Measurements from ENCODE around the gene KAZN. TPM values are rescaled to one million over a fixed set of nuclear protein-coding genes. Genes with fewer than 3 reads are reported as not detected.

The KAZN gene
- total RNA-seq, 6 experiments from 2014 or later, result 13.1 to 22.3 (median 20.7) TPM

GRCh38 chr1:14977338-14977931 is 378.9 kb downstream of the KAZN start:
- Mint-ChIP-seq H3K4me3 (no peak overlapping the region), H3K27ac (no peak overlapping the region)

DNA sequence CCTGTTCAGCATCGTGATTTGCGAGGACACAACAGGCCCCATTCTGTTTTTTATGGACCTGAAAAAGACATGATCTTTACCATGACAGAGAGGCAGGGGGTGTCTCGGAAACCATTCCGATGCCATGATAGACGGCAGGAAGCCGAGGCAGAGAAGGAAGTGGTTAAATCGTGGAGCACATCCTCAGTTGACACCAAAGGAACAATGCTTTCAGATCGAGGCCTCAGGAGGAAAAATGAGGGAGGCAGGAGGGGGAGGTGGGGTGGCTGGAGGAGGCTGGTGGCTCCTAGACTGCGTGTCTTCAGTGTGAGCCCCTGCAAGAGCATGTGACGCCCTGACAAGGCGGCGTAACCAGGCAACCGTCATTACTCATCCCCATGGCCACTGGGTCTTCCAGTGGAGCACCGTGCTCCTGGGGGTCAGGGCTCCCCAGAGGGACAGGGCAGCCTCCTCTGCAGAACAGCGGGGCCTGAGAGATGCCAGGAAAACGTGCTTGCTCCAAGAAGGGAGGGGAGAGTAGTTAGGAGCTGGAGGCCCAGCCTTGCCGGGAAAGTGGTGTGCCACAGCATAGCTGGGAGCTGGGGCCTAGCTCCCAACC is 382.2 kb downstream of the KAZN start:
- no peak for DNase-seq
- H3K36me3 Mint-ChIP-seq (ENCODE audit: low read depth), result no peaks in the 10 kb centered on the region; the same call in 1 of the 2 replicates
- peaks cover 1% of the 10 kb centered on the region; the same call in 1 of the 2 replicates for H3K27me3 Mint-ChIP-seq (ENCODE audit: insufficient read depth)
- no peak for TF ChIP-seq CTCF (IDR thresholded peaks at IDR 0.05)
- H3K4me3 Mint-ChIP-seq, result no peak overlapping the region; the same call in 1 of the 2 replicates
- H3K9me3 Mint-ChIP-seq, result no peaks in the 10 kb centered on the region
- H3K27ac Mint-ChIP-seq, result peak overlapping the region; percentile 74; the same call in 1 of the 2 replicates
- H3K4me1 Mint-ChIP-seq (ENCODE audit: low read depth), result peaks cover 20% of the 10 kb centered on the region

More at GRCh38 chr1:14977338-14977931, 378.9 kb downstream of the KAZN start:
- no peak for TF ChIP-seq CTCF (IDR thresholded peaks at IDR 0.05)
- no peaks in the 10 kb centered on the region for H3K27me3 Mint-ChIP-seq (ENCODE audit: insufficient read depth)
- peaks cover 13% of the 10 kb centered on the region for H3K36me3 Mint-ChIP-seq (ENCODE audit: low read depth)
- peaks cover 25% of the 10 kb centered on the region for H3K4me1 Mint-ChIP-seq (ENCODE audit: low read depth)
- H3K9me3 Mint-ChIP-seq, result peaks cover 7% of the 10 kb centered on the region; the same call in 1 of the 2 replicates
- no peak for DNase-seq

- DNase-seq, result no peak
- Mint-ChIP-seq H3K27ac (no peak overlapping the region), H3K4me1 (ENCODE audit: low read depth) (peaks cover 20% of the 10 kb centered on the region), H3K4me3 (no peak overlapping the region), H3K27me3 (ENCODE audit: insufficient read depth) (peaks cover 1% of the 10 kb centered on the region; the same call in 1 of the 2 replicates), H3K36me3 (ENCODE audit: low read depth) (no peaks in the 10 kb centered on the region; the same call in 1 of the 2 replicates), H3K9me3 (no peaks in the 10 kb centered on the region)
- TF ChIP-seq CTCF (IDR thresholded peaks at IDR 0.05), result no peak
Observed at GRCh38 chr1:14982029-14982428, 383.5 kb downstream of the KAZN start.

DNA sequence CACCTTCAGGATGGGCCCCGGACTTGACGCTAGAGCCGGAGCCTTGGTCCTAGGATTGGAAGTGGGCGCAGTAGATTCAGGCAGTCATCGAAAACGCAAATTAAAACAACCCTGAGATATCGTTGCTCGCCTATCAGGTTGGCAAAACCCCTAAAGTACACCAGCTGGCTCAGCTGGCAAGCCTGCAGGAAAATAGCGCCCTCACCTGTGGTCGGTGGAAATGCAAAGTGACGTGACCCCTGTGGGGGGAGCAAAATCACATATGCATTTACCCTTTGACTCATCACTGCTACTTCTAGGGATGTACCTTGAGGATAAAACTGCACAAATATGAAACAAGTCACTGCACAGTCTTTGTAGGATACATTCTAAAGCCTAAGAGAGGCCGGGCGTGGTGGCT is 384.8 kb downstream of the KAZN start:
- no peak overlapping the region for H3K27ac Mint-ChIP-seq
- no peak overlapping the region for H3K4me3 Mint-ChIP-seq
- peaks cover 20% of the 10 kb centered on the region for H3K4me1 Mint-ChIP-seq (ENCODE audit: low read depth)
- TF ChIP-seq CTCF (IDR thresholded peaks at IDR 0.05), result peak; percentile 50
- DNase-seq, result no peak
- no peaks in the 10 kb centered on the region; the same call in 1 of the 2 replicates for H3K36me3 Mint-ChIP-seq (ENCODE audit: low read depth)
- no peaks in the 10 kb centered on the region for H3K9me3 Mint-ChIP-seq
- H3K27me3 Mint-ChIP-seq (ENCODE audit: insufficient read depth), result peaks cover 1% of the 10 kb centered on the region; the same call in 1 of the 2 replicates

GRCh38 chr1:14986168-14986567 is 387.7 kb downstream of the KAZN start:
- no peaks in the 10 kb centered on the region; the same call in 1 of the 2 replicates for H3K36me3 Mint-ChIP-seq (ENCODE audit: low read depth)
- no peak overlapping the region for H3K4me3 Mint-ChIP-seq
- no peak for TF ChIP-seq CTCF (IDR thresholded peaks at IDR 0.05)
- no peaks in the 10 kb centered on the region for H3K9me3 Mint-ChIP-seq
- peaks cover 1% of the 10 kb centered on the region; the same call in 1 of the 2 replicates for H3K27me3 Mint-ChIP-seq (ENCODE audit: insufficient read depth)
- no peak for DNase-seq
- H3K4me1 Mint-ChIP-seq (ENCODE audit: low read depth), result 0 out of 2 replicates have a peak, but pooled peaks cover 6% of the 10 kb centered on the region
- H3K27ac Mint-ChIP-seq, result no peak overlapping the region

Measured in HFFc6 (cell line).